Left kidney (tissue), 2 donors: ENCODE results near the gene BICC1. TPM values are rescaled to one million over a fixed set of nuclear protein-coding genes. Genes with fewer than 3 reads are reported as not detected.

ENCODE experiments used
- DNase-seq: peaks from one replicate; pipeline ENCODE4 v3.0.0-alpha.2; 2013
- polyA plus RNA-seq: library from polyadenylated mRNA; unstranded; fragments of 120-200 nt; gene quantifications from one replicate; pipeline ENCODE4 v1.2.1, GENCODE V29; 2013; ENCODE audit not compliant: insufficient read length

BICC1 gene
- polyA plus RNA-seq, 1 donor: 98.1 TPM

DNA sequence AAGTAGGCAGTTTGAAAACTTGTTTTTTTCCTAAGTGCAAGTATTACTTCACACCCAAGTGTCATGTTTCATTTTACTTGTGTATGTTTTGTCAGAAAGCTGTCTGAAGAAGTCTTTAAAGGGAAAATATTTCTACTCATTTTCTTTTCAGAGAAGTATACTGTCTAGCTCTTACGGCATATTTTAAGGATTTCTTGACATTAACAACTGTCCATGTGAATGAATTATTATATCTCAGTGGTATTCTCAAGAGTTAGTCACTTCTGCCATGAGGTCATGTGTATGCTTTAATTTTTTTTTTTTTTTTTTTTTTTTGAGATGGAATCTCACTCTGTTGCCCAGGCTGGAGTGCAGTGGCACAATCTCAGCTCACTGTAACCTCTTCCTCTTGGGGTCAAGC, 229.5 kb downstream of the BICC1 start:
- DNase-seq: no peak

DNA sequence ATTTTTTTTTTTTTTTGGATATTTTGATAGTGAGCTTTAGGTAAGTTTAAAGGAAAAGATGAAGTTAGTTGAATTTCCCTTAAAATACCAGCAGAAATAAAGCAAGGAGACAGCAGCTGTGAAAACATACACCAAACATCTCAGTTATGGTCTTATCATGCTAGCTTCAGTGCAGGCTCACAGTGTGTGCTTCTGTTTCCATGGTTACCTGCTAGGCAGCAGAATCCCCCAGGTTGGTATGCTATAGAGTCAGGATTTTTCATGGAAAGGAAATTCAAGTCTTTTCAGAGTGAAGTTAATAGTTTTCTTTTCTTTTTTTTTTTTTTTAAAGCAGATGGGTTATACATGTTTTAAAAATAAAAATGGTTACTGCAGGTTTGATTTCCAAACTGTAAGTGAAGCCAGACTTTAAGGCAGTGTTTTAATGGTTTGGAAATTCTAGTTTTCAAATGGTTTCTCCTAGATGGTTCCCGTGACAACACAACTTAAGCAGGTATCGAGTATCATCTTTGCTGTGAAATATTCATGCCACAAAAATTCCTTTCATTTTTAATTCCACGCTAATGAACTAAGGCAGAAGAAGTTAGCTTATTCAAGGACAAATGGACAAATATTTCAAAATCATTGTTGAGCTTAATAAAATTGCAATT, 230.9 kb downstream of the BICC1 start:
- DNase-seq: no peak

GRCh38 chr10:58746474-58747185, 234.0 kb downstream of the BICC1 start:
- DNase-seq: no peak

- DNase-seq: no peak
Measured at GRCh38 chr10:58747687-58748086, 235.0 kb downstream of the BICC1 start.

GRCh38 chr10:58752665-58753064, 240.0 kb downstream of the BICC1 start:
- no peak for DNase-seq

- DNase-seq: no peak
Measured at GRCh38 chr10:58753425-58753824, 240.8 kb downstream of the BICC1 start.

DNA sequence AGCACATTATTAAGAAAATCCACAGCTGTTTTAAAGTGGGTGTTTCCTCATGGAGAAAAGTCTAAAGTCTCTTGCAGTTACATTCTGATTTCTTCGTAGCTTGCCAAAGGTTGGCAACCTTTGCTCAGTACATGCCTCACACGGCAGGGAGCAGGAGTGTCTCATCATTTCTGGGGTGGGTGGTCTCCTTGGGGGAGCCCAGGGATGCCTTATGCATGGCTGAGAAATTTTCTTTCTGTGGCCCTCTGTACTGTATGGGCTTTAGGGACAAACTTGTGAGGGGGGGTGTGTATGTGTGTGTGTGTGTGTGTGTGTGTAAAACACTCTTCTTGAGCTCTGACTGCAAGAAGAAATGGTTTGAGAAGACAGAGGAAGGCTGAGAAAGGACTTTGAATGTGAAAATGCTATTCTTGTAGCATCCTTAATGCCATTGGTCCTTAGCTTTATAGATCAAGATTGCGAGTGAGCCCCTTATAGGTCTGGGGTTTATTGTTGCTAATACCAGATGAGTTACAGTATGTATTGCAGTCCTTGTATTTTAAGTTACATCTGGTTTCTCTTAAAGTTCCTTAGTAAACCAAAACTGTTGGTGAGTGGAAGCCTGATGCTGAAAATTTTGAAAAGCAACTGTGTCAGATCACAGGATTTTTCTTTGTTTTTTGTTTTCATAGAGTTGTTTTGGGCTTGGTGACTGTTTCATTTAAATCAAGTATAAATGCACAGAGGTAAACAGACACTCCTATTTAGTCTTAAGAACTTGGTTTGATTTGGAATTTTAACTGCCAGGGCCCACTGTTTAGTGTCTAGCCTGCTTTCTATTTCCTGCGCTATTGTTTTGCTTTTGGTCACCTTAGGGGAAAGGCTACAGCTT, 242.0 kb downstream of the BICC1 start:
- no peak for DNase-seq

DNA sequence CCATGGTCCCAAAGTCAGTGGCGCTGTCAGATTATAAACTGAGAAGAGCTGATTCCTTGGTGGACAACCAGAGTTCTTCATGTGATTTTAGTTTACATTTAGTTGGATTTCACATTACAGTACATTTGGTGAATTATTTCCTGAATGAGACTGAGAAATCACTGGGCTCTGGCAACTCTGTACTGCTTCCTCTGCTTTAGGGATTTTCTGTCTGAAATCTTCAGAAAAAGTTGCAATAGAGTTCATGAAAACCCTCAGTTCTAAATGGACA, 242.6 kb downstream of the BICC1 start:
- no peak for DNase-seq

- DNase-seq: no peak
Measured at GRCh38 chr10:58755677-58756076, 243.0 kb downstream of the BICC1 start.

DNA sequence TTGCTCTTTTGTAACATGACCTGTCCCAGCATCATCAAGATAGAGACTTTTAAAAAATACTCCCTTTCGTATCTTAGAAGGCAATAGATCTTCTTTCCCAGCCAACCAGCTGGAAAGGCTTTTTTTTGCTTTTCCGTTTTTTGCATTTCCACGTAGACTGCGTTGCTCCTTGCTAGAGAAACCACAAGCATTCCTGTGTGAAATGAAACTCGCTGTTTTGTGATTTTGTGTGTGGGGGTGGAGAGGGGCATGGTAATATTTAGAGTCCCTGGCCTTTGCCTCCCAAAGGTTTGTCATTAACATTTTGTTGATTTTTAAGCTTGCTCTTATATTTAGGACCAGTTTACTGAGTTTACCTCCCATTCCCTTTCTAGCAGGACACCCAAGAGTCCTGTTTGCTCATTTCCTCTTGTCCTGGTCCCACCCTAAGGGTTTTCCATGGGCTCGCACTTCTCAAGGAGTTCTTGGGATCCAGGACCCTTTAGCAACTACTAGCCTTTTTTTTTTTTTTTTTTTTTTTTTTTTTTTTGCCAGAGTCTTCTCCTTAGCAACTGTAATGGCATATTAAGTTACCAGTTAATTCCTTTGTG, 243.6 kb downstream of the BICC1 start:
- DNase-seq: no peak

DNA sequence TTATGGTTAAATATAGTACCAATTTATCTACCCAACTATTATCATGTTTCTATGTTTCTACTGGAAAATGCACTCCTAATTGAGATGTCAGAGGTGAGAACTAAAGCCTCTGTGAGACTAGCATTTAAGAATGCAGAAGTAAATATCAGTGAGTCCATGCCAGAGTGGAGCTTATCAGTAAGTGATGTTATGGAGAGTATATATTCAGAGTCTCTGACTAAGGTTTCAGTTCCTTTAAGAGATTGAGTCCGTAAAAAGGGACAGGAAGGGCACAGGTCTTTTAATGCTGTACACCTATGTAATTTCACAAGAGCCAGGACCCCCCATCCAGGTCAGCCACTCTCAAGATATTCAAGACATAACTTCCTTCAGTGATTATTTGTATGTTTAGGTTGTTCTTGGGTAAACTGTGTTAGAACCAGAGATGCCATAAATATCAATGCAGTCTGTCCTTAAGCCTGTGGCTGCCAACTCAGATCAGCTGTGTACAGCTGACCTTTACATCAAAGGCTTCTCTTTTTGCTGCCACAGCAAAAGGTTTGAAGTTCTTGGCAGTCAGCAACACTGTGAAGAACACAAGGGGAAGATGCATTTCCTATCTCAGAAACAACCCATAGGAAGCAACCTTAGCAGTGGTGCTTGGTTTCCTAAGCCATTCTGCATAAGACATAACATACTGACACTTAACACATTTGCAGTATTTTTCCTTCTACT, 244.8 kb downstream of the BICC1 start:
- DNase-seq: no peak

- no peak for DNase-seq
Measured at GRCh38 chr10:58758321-58758720, 245.6 kb downstream of the BICC1 start.

DNA sequence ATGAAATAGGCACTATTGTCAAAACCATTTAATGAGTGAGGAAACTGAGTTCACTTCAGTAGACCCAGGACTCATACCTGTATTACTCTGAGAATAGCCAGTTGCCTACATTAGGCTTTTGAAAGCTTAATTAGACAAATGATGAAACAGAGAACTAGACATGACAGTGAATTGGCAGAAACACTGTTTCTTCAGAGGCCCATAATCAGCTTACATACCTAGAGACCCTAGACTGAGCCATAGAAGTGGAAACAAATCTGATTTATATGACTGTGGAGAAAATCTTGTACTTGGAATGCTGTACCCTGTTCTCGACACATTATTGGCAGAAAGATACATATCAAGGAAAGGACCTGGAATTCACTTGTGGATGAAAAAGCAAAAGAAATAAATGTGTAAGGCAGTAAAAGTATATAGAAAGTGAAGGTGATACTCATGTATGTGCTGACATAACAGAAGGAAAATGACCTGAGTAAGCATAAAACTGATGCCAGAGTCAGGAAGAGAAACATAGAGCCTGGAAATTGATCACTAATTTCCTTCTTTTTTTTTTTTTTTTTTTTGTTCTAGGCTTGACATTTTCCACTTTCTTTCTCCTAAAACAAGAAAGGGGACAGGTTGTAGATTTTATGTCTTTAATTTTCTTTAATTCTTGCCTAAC, 251.5 kb downstream of the BICC1 start:
- no peak for DNase-seq

GRCh38 chr10:58765910-58766309, 253.2 kb downstream of the BICC1 start:
- DNase-seq: no peak

- DNase-seq: no peak
Measured at GRCh38 chr10:58767652-58768051, 255.0 kb downstream of the BICC1 start.

DNA sequence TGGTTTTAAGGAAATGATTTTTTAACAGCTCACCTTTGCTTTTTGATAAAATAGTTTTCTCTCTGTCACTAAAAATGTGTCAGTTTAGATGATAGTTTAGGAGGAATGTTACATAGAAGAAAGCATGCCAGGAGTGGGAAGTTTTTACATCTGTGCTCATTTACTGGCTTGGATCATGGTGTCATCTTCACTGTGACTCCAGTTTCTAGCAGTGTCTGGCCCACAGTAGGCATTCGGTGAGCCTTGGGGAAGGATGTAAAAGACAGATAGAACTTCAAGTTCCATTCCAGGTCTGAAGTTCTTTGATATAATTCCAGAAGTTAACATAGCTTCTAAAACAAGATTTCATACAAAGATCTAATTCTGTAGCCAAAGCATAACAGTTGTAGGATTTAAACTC, 259.2 kb downstream of the BICC1 start:
- DNase-seq: no peak

GRCh38 chr10:58772758-58773157, 260.1 kb downstream of the BICC1 start:
- no peak for DNase-seq

GRCh38 chr10:58773341-58773740, 260.7 kb downstream of the BICC1 start:
- DNase-seq: no peak

DNA sequence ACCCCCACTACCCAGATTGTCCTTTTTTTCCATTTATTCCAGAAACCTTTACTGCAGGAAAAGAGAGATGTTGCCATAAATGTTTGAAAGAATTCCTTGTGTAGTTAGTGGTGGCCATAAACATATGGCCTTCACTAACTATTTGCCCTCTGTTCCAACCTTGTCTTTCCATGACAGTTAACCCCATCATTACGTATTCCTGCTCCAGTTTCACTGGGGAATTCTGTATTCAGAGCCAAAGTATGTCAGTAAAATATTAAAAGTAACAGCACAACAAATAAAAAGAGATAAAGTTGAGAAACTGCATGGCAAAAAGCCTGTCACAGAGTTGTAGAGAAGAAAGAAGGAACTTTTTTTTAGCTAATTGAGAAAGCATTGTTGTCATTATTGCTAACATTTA, 261.3 kb downstream of the BICC1 start:
- DNase-seq: no peak

DNA sequence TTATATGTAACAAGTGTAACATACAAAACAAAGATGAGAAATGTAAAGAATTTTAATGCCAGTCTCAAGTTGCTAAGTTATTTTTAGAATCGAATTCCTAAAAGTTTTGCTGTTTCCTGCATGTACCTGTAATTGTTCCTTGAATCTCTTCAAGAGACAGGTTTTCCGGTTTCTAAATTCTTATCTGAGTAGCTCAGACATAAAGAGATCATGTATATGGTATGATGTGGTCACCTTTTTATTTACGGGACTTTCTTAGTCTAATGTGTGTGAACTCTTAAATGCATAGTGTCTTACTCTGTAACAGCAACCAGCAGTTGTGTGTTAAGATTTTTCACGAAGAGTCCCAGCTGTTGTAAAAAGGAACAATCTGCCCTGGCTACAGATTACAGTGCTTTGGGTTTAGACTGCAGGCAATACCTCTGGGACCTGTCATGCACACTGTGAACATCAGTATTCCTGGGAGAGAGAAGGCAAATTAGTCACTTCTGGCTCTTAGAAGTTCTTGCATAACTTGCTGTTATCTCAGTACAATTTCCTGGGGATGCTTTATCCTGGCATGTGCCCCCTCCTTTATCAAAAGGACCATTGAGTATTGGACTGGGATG, 263.4 kb downstream of the BICC1 start:
- DNase-seq: no peak
